ENCODE results near the gene THEMIS.

- TF ChIP-seq EZH2 (IDR thresholded peaks at IDR 0.05; ENCODE audit: insufficient read depth, low read length) (no peak), CTCF (IDR thresholded peaks at IDR 0.05; ENCODE audit: insufficient read depth, low read depth, low read length) (no peak)
Measured at GRCh38 chr6:127738423-127738822, 162.4 kb downstream of the THEMIS start.

Data from astrocyte (in vitro differentiated cells and primary cell).